NB4 (cell line): Measurements from ENCODE around the gene OBP2A.
A peak's percentile ranks its signal among the peaks of the same experiment; 100 is the strongest.
"Not testable (repeated sequence)": the region's sequence is repeated elsewhere in the genome, so short reads cannot be mapped to it uniquely, and the experiment has no call there.

ENCODE experiments used
- DNase-seq: peaks from one replicate; pipeline ENCODE4 v3.0.0; 2010; ENCODE audit warnings: low read depth
- H3K4me3 ChIP-seq: one replicate; pipeline ENCODE4 v1.5.1; 2011; ENCODE audit warnings: mild to moderate bottlenecking, low read depth, low read length, moderate library complexity
- MYC ChIP-seq: IDR thresholded peaks from 2 replicates; pipeline ENCODE4 v1.6.1; 2011; ENCODE audit warnings: low read depth, low read length
- POLR2A ChIP-seq: IDR thresholded peaks from 2 replicates; pipeline ENCODE4 v1.6.1; 2011; ENCODE audit warnings: mild to moderate bottlenecking; ENCODE audit not compliant: insufficient read length; ENCODE audit errors: extremely low read depth
- TF ChIP-seq, protein P1 (sequence below): IDR thresholded peaks from 2 replicates; pipeline ENCODE4 v1.6.1; 2011; ENCODE audit warnings: low read depth, low read length
- TF ChIP-seq, protein P2 (sequence below): IDR thresholded peaks from one replicate; pipeline ENCODE4 v1.5.1; 2012; ENCODE audit warnings: low read depth, low read length

The OBP2A gene, protein sequence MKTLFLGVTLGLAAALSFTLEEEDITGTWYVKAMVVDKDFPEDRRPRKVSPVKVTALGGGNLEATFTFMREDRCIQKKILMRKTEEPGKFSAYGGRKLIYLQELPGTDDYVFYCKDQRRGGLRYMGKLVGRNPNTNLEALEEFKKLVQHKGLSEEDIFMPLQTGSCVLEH

DNA sequence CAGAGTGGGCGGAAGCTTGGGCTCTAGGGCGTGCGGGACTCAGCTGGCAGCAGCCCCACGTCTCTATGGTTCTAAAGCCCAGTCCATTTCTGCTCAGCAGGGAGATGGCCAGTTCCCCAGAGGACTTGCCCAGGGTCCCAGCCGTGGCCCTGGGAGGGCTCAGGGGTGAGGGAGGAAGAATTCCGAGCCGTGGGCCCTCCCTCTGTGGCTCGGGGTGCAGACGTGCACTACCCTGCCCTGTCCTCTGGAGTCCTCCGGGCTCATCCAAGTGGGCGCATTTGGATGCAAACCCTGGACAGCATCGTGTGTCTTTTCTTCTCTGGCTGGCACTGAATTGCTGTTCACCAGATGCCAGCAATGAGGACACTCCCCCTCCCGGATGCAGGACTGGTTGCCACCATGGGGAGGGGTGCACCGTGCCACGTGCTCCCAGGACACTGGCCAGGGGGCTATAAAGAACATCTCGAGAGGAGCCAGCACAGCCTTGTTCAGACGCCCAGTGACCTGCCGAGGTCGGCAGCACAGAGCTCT, at the start of gene OBP2A:
OBP2A (plus strand) TSS at position 481 of the 531 bp plus-strand sequence. CDS start 55 bp downstream, outside the sequence.
- not testable (repeated sequence) for DNase-seq, H3K4me3 ChIP-seq

DNA sequence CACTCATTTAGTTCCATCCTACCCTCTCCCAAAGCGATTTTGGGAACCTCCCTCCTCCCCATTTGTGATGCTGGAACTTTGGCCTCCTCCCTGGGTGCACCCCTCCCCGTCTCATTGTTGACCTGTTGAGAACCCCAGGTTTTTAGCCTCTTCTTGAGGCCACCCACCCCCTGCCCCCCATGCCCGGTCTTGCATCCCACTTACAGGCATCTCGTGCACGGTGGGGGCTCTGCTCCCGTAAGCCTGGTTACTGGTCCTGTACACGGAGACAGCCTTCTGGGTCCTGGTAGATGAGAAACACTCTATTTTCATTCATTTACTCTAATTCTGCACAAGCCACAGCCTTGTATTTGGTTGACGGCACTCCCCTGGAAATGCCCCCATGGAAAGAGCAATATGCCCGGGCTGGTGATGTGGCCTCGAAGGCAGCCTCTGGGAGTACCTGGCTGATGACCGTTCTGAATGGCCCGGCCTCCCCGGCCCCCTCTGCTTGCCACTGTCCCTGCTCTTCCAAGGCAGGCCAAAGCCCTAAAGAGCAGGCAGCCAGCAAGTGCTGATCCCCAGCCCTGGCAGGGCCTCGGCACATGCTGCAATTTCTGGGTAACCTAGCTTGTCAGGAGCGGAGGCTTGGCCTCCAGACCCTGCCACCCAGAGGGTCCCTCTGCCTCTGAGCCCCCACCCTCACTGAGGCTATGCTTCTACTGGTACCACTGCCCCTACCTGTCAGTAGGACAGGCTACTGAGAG, 47.4 kb upstream of the OBP2A start:
- no peak overlapping the region for H3K4me3 ChIP-seq
- TF ChIP-seq POLR2A (no peak), MYC (no peak)
- TF ChIP-seq, protein P1, sequence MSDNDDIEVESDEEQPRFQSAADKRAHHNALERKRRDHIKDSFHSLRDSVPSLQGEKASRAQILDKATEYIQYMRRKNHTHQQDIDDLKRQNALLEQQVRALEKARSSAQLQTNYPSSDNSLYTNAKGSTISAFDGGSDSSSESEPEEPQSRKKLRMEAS: no peak
- TF ChIP-seq, protein P2, sequence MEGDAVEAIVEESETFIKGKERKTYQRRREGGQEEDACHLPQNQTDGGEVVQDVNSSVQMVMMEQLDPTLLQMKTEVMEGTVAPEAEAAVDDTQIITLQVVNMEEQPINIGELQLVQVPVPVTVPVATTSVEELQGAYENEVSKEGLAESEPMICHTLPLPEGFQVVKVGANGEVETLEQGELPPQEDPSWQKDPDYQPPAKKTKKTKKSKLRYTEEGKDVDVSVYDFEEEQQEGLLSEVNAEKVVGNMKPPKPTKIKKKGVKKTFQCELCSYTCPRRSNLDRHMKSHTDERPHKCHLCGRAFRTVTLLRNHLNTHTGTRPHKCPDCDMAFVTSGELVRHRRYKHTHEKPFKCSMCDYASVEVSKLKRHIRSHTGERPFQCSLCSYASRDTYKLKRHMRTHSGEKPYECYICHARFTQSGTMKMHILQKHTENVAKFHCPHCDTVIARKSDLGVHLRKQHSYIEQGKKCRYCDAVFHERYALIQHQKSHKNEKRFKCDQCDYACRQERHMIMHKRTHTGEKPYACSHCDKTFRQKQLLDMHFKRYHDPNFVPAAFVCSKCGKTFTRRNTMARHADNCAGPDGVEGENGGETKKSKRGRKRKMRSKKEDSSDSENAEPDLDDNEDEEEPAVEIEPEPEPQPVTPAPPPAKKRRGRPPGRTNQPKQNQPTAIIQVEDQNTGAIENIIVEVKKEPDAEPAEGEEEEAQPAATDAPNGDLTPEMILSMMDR: no peak
- DNase-seq: no peak

DNA sequence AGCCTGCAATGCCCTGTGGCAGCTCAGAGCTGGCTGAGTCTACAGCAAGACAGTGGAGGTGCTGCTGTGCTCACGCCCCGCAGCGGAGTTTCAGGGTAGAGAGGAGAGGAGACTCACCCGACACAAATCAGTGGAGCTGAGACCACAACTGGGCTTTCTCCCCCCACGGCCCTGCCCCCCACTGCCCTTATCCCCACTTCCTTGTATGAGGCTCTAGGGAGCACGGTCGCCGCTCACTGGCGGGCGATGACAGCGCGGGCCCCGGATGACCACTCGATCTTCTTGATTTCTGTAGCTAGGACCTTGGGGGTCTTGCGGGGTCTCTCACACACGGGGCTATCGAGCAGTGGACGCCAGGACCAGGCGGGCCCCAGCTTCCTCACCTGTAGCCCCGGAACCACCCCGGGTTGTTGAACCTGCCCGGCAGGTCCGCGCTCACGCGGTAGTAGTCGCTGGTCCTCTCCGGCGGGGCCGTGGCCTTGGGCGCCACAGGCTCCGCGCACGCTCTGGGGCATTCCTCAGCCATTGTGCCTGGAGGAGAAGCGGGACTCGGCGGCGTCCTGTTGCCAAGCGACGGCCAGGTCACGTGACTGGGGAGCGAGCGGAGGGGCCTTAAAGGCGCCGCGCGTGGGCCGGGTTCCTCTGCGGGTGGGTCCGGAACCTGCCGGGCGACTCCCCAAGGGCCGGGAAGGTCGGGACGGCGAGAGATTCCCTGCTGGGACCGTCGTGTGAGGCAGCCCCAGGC, 46.4 kb upstream of the OBP2A start:
- no peak overlapping the region for H3K4me3 ChIP-seq
- DNase-seq: peak; percentile 73
- TF ChIP-seq, protein P2: peak; percentile 1
- TF ChIP-seq, protein P1: peak; percentile 82
- TF ChIP-seq POLR2A (no peak), MYC (no peak)

DNA sequence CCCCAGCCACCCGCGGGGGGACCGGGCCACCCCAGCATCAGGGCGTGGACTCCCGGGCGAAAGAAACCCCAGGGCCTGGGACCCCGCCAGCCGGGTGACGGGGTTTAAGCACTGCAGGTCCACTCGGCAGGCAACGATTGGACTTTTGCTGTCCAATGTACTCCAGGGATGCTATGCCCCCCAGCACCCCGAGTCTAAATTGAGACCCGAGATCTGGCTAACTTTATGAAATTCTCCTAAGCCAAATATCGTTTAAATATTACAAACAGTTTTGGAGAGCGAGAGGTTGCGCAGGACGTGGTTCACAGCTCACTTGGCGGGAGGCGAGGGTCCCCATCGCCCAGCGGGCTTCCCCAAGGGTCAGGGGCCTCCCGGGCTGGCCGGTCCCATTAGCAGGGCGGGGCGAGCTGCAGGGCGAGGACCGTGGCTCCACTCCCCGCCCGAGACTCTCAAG, 45.8 kb upstream of the OBP2A start:
- DNase-seq: no peak
- H3K4me3 ChIP-seq: peak overlapping the region; percentile 37
- TF ChIP-seq POLR2A (no peak), MYC (no peak)
- TF ChIP-seq, protein P1: no peak
- TF ChIP-seq, protein P2: no peak

DNA sequence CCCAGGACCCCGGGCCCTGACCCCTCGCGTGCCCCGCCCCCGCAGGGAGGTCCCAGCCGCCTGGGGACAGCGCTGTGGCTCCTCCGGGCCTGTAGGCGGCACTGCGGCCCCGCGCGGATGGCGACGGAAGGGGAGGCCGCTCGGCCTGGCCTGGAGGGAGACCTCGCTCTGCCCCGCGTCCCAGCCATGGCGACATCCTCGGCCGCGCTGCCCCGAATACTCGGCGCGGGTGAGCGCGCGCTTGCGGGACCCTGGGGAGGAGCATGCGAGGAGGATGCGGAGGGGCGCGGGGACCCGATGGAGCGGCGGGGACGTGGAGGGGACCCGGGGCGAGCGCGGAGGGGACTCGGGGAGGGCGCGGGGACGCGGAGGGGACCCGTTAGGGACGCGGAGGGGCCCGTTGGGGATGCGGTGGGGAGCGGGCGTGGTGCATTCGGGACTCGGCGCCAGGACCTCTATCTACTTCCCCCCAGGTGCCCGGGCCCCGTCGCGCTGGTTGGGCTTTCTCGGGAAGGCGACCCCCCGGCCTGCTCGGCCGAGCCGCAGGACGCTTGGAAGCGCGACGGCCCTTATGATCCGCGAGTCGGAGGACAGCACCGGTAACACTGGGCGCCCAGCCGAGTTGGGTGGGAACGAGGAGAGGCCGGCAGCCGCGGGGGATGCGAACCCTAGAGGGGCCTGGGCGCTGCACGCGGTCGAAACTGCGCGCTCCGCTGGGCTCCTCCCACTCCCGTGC, 45.2 kb upstream of the OBP2A start, which contains the start of gene MRPS2:
MRPS2 (plus strand) TSS at position 158 of the 736 bp plus-strand sequence; CDS start at position 187, 29 bp downstream.
- peak within 1 kb of the TSS; percentile 70 for H3K4me3 ChIP-seq
- peak; percentile 63 for TF ChIP-seq POLR2A
- TF ChIP-seq MYC: peak; percentile 93
- TF ChIP-seq, protein P1: peak; percentile 88
- TF ChIP-seq, protein P2: peak; percentile 83
- peak; percentile 89 for DNase-seq
